Measurements from ENCODE around the gene GDF15. TPM values are rescaled to one million over a fixed set of nuclear protein-coding genes. Genes with fewer than 3 reads are reported as not detected.

The GDF15 gene
- total RNA-seq, 8 experiments from 2014 or later = 14.0 to 784 (median 60.0) TPM

- WGBS, 10 experiments = 0% methylated on average over 2 to 13 of the region's 80 CpGs; no CpG with 5 or more reads in 7 of the 10 experiments
- H3K4me1 ChIP-seq (replicated peaks in 1 of 2) = peaks cover 63 to 73% of the 10 kb centered on the region in 2 donors
- ATAC-seq (replicated peaks in 6 of 8) = peak; percentile 1 to 36 (median 29)
- in situ Hi-C loops (cut with MboI; ENCODE audit: low pct_unique_long_range_greater_than_20kb in 2 of 9, low sequenced_read_pairs in 9 of 9, unreplicated experiment in 9 of 9) = no loop called here
- peak within 1 kb of the TSS; percentile 61 to 82 (median 67) for H3K4me3 ChIP-seq
- H3K27ac ChIP-seq = peak within 1 kb of the TSS; percentile 91
Measured at GRCh38 chr19:18419195-18419698, 33.3 kb downstream of the GDF15 start, which contains the start of gene SSBP4. Gene SSBP4 (plus strand): TSS chr19:18419398. CDS start chr19:18419649, 251 bp downstream.

- 0% methylated on average over 1 of the region's 97 CpGs; no CpG with 5 or more reads in 9 of the 10 experiments for WGBS, 10 experiments
- peak in 1 of 8 experiments; percentile 1 for ATAC-seq (replicated peaks in 6 of 8)
- H3K27ac ChIP-seq = peak overlapping the region; percentile 91
- H3K4me1 ChIP-seq (replicated peaks in 1 of 2) = peaks cover 57 to 72% of the 10 kb centered on the region in 2 donors
- H3K4me3 ChIP-seq = peak overlapping the region; percentile 61 to 82 (median 67)
- in situ Hi-C loops (cut with MboI; ENCODE audit: low pct_unique_long_range_greater_than_20kb in 2 of 9, low sequenced_read_pairs in 9 of 9, unreplicated experiment in 9 of 9) = no loop called here
Measured at GRCh38 chr19:18419699-18420460, 33.9 kb downstream of the GDF15 start.

- Histone ChIP-seq H3K4me3 (peak overlapping the region in 3 of 5 donors; percentile 61 to 82 (median 64)), H3K4me1 (replicated peaks in 1 of 2) (peaks cover 53 to 70% of the 10 kb centered on the region in 2 donors), H3K27ac (peak overlapping the region in 1 of 2 donors; percentile 18)
- in situ Hi-C loops (cut with MboI; ENCODE audit: low pct_unique_long_range_greater_than_20kb in 2 of 9, low sequenced_read_pairs in 9 of 9, unreplicated experiment in 9 of 9) = no loop called here
- 0 to 57% (median 17%) methylated on average over 1 of the region's 2 CpGs; no CpG with 5 or more reads in 4 of the 10 experiments for WGBS, 10 experiments
- no peak for ATAC-seq (replicated peaks in 6 of 8)
Measured at GRCh38 chr19:18420930-18421329, 35.0 kb downstream of the GDF15 start.

GRCh38 chr19:18421371-18421959, 35.5 kb downstream of the GDF15 start:
- in situ Hi-C loops (cut with MboI; ENCODE audit: low pct_unique_long_range_greater_than_20kb in 2 of 9, low sequenced_read_pairs in 9 of 9, unreplicated experiment in 9 of 9) = no loop called here
- H3K27ac ChIP-seq = peak overlapping the region in 1 of 2 donors; percentile 18
- H3K4me1 ChIP-seq (replicated peaks in 1 of 2) = peaks cover 48 to 70% of the 10 kb centered on the region in 2 donors
- 11 to 100% (median 91%) methylated on average over 1 to 6 of the region's 12 CpGs; no CpG with 5 or more reads in 6 of the 10 experiments for WGBS, 10 experiments
- ATAC-seq (replicated peaks in 6 of 8) = no peak
- H3K4me3 ChIP-seq = no peak overlapping the region

- no peak overlapping the region for H3K4me3 ChIP-seq
- in situ Hi-C loops (cut with MboI; ENCODE audit: low pct_unique_long_range_greater_than_20kb in 2 of 9, low sequenced_read_pairs in 9 of 9, unreplicated experiment in 9 of 9) = no loop called here
- no peak for ATAC-seq (replicated peaks in 6 of 8)
- peak overlapping the region in 1 of 2 donors; percentile 14 for H3K27ac ChIP-seq
- WGBS, 10 experiments = 60 to 100% (median 84%) methylated on average over 1 to 8 of the region's 14 CpGs; no CpG with 5 or more reads in 2 of the 10 experiments
- peaks cover 45 to 76% of the 10 kb centered on the region in 2 donors for H3K4me1 ChIP-seq (replicated peaks in 1 of 2)
Measured at GRCh38 chr19:18422530-18423191, 36.7 kb downstream of the GDF15 start.

GRCh38 chr19:18423258-18424020, 37.5 kb downstream of the GDF15 start:
- Histone ChIP-seq H3K4me1 (replicated peaks in 1 of 2) (peaks cover 45 to 76% of the 10 kb centered on the region in 2 donors), H3K4me3 (no peak overlapping the region), H3K27ac (no peak overlapping the region)
- in situ Hi-C loops (cut with MboI; ENCODE audit: low pct_unique_long_range_greater_than_20kb in 2 of 9, low sequenced_read_pairs in 9 of 9, unreplicated experiment in 9 of 9) = no loop called here
- WGBS, 10 experiments = 89 to 100% (median 97%) methylated on average over 1 to 14 of the region's 21 CpGs; no CpG with 5 or more reads in 4 of the 10 experiments
- no peak for ATAC-seq (replicated peaks in 6 of 8)

GRCh38 chr19:18424122-18424889, 38.3 kb downstream of the GDF15 start:
- in situ Hi-C loops (cut with MboI; ENCODE audit: low pct_unique_long_range_greater_than_20kb in 2 of 9, low sequenced_read_pairs in 9 of 9, unreplicated experiment in 9 of 9) = no loop called here
- peaks cover 44 to 74% of the 10 kb centered on the region in 2 donors for H3K4me1 ChIP-seq (replicated peaks in 1 of 2)
- no peak overlapping the region for H3K4me3 ChIP-seq
- no peak overlapping the region for H3K27ac ChIP-seq
- ATAC-seq (replicated peaks in 6 of 8) = no peak
- 48 to 100% methylated on average over 1 to 3 of the region's 22 CpGs; no CpG with 5 or more reads in 8 of the 10 experiments for WGBS, 10 experiments

- ATAC-seq (replicated peaks in 6 of 8) = no peak
- no peak overlapping the region for H3K27ac ChIP-seq
- in situ Hi-C loops (cut with MboI; ENCODE audit: low pct_unique_long_range_greater_than_20kb in 2 of 9, low sequenced_read_pairs in 9 of 9, unreplicated experiment in 9 of 9) = no loop called here
- H3K4me3 ChIP-seq = no peak overlapping the region
- WGBS, 10 experiments = 40% methylated on average over 2 of the region's 17 CpGs; no CpG with 5 or more reads in 9 of the 10 experiments
- peaks cover 51 to 81% of the 10 kb centered on the region in 2 donors for H3K4me1 ChIP-seq (replicated peaks in 1 of 2)
Measured at GRCh38 chr19:18424890-18425514, 39.0 kb downstream of the GDF15 start.

- peak overlapping the region in 1 of 2 donors; percentile 89 for H3K27ac ChIP-seq
- in situ Hi-C loops (cut with MboI; ENCODE audit: low pct_unique_long_range_greater_than_20kb in 2 of 9, low sequenced_read_pairs in 9 of 9, unreplicated experiment in 9 of 9) = no loop called here
- no peak overlapping the region for H3K4me3 ChIP-seq
- peak in 2 of 8 experiments; percentile 25 to 28 for ATAC-seq (replicated peaks in 6 of 8)
- H3K4me1 ChIP-seq (replicated peaks in 1 of 2) = peaks cover 55 to 82% of the 10 kb centered on the region in 2 donors
- 20 to 93% (median 50%) methylated on average over 2 to 3 of the region's 18 CpGs; no CpG with 5 or more reads in 7 of the 10 experiments for WGBS, 10 experiments
Measured at GRCh38 chr19:18425515-18426415, 39.8 kb downstream of the GDF15 start.

GRCh38 chr19:18426416-18426767, 40.4 kb downstream of the GDF15 start:
- H3K4me3 ChIP-seq = no peak overlapping the region
- WGBS, 10 experiments = 100% methylated on average over 1 of the region's 8 CpGs; no CpG with 5 or more reads in 9 of the 10 experiments
- peak overlapping the region in 1 of 2 donors; percentile 89 for H3K27ac ChIP-seq
- in situ Hi-C loops (cut with MboI; ENCODE audit: low pct_unique_long_range_greater_than_20kb in 2 of 9, low sequenced_read_pairs in 9 of 9, unreplicated experiment in 9 of 9) = no loop called here
- H3K4me1 ChIP-seq (replicated peaks in 1 of 2) = peaks cover 54 to 80% of the 10 kb centered on the region in 2 donors
- ATAC-seq (replicated peaks in 6 of 8) = no peak

Data from motor neuron (in vitro differentiated cells).